WTC11 (cell line): ENCODE results near the gene FOXD3. TPM values are rescaled to one million over a fixed set of nuclear protein-coding genes. Genes with fewer than 3 reads are reported as not detected.

ENCODE experiments used
- ATF1 ChIP-seq: sonication (generic); formaldehyde crosslinking; IDR thresholded peaks from 2 replicates; pipeline ENCODE4 v1.8.1; 2023; ENCODE audit warnings: mild to moderate bottlenecking, moderate library complexity, missing genetic modification reagents
- ELF4 ChIP-seq: sonication (generic); formaldehyde crosslinking; IDR thresholded peaks from 2 replicates; pipeline ENCODE4 v1.8.1; 2022; ENCODE audit warnings: low read depth, mild to moderate bottlenecking, moderate library complexity, missing genetic modification reagents
- EMX1 ChIP-seq: fragments of 250-450 bp; sonication (Bioruptor Pico); IDR thresholded peaks from 2 replicates; pipeline ENCODE4 v1.8.0; 2021; ENCODE audit warnings: mild to moderate bottlenecking
- ESRRA ChIP-seq: sonication (generic); formaldehyde crosslinking; IDR thresholded peaks from 2 replicates; pipeline ENCODE4 v1.8.1; 2022; ENCODE audit warnings: mild to moderate bottlenecking, missing genetic modification reagents, borderline replicate concordance
- FOXJ3 ChIP-seq: sonication (generic); formaldehyde crosslinking; IDR thresholded peaks from 2 replicates; pipeline ENCODE4 v1.9.0; 2021; ENCODE audit warnings: missing genetic modification reagents, mild to moderate bottlenecking, borderline replicate concordance
- HMGA2 ChIP-seq: fragments of 250-450 bp; sonication (Bioruptor Pico); IDR thresholded peaks from 2 replicates; pipeline ENCODE4 v1.4.0; 2021; ENCODE audit warnings: mild to moderate bottlenecking, moderate library complexity
- NFE2L1 ChIP-seq: sonication (generic); formaldehyde crosslinking; IDR thresholded peaks from 2 replicates; pipeline ENCODE4 v1.8.1; 2023; ENCODE audit warnings: missing genetic modification reagents
- NFYB ChIP-seq: sonication (generic); formaldehyde crosslinking; conservative IDR thresholded peaks from 2 replicates; pipeline ENCODE4 v1.8.0; 2022; ENCODE audit warnings: low read depth, missing genetic modification reagents
- SMAD4 ChIP-seq: sonication (generic); formaldehyde crosslinking; IDR thresholded peaks from 2 replicates; pipeline ENCODE4 v1.8.0; 2022; ENCODE audit warnings: mild to moderate bottlenecking, missing genetic modification reagents
- SP1 ChIP-seq: sonication (generic); formaldehyde crosslinking; conservative IDR thresholded peaks from 2 replicates; pipeline ENCODE4 v1.8.1; 2022; ENCODE audit warnings: missing genetic modification reagents
- TP53 ChIP-seq: sonication (generic); formaldehyde crosslinking; IDR thresholded peaks from 2 replicates; pipeline ENCODE4 v1.8.1; 2023; ENCODE audit warnings: mild to moderate bottlenecking, missing genetic modification reagents
- ZBTB21 ChIP-seq: sonication (generic); formaldehyde crosslinking; IDR thresholded peaks from 2 replicates; pipeline ENCODE4 v1.8.1; 2023; ENCODE audit warnings: mild to moderate bottlenecking, missing genetic modification reagents, borderline replicate concordance
- ZNF138 ChIP-seq: sonication (generic); formaldehyde crosslinking; conservative IDR thresholded peaks from 2 replicates; pipeline ENCODE4 v1.8.1; 2022; ENCODE audit warnings: mild to moderate bottlenecking, moderate library complexity, missing genetic modification reagents
- ZNF263 ChIP-seq: sonication (generic); formaldehyde crosslinking; IDR thresholded peaks from 2 replicates; pipeline ENCODE4 v1.8.1; 2022; ENCODE audit warnings: low read depth, mild to moderate bottlenecking, moderate library complexity, missing genetic modification reagents
- ZNF396 ChIP-seq: fragments of 250-450 bp; sonication (Bioruptor Pico); IDR thresholded peaks from 2 replicates; pipeline ENCODE4 v1.8.0; 2021; ENCODE audit warnings: mild to moderate bottlenecking, moderate library complexity, borderline replicate concordance
- ZNF423 ChIP-seq: fragments of 250-450 bp; sonication (Bioruptor Pico); IDR thresholded peaks from 2 replicates; pipeline ENCODE4 v2.1.2; 2022; ENCODE audit warnings: mild to moderate bottlenecking, moderate library complexity
- ZNF671 ChIP-seq: fragments of 250-450 bp; sonication (Bioruptor Pico); IDR thresholded peaks from 2 replicates; pipeline ENCODE4 v1.8.0; 2021; ENCODE audit warnings: mild to moderate bottlenecking
- total RNA-seq: library from RNA; stranded (reverse); gene quantifications from 3 replicates; pipeline ENCODE4 v1.2.3, GENCODE V29; 2021
- TF ChIP-seq, protein P1 (sequence below): fragments of 250-450 bp; sonication (Bioruptor Pico); IDR thresholded peaks from 2 replicates; pipeline ENCODE4 v1.9.0; 2021; ENCODE audit warnings: mild to moderate bottlenecking, borderline replicate concordance
- TF ChIP-seq, protein P2 (sequence below): sonication (generic); formaldehyde crosslinking; IDR thresholded peaks from 2 replicates; pipeline ENCODE4 v1.8.1; 2022; ENCODE audit warnings: low read depth, mild to moderate bottlenecking, moderate library complexity, missing genetic modification reagents, borderline replicate concordance
- TF ChIP-seq, protein P3 (sequence below): sonication (generic); formaldehyde crosslinking; IDR thresholded peaks from 2 replicates; pipeline ENCODE4 v1.8.1; 2022; ENCODE audit warnings: mild to moderate bottlenecking, missing genetic modification reagents, moderate library complexity, borderline replicate concordance
- TF ChIP-seq, protein P4 (sequence below): sonication (generic); formaldehyde crosslinking; IDR thresholded peaks from 2 replicates; pipeline ENCODE4 v1.8.0; 2022; ENCODE audit warnings: missing genetic modification reagents
- TF ChIP-seq, protein P5 (sequence below): sonication (generic); formaldehyde crosslinking; IDR thresholded peaks from 2 replicates; pipeline ENCODE4 v1.8.1; 2023; ENCODE audit warnings: mild to moderate bottlenecking, moderate library complexity, missing genetic modification reagents
- TF ChIP-seq, protein P6 (sequence below): sonication (generic); formaldehyde crosslinking; IDR thresholded peaks from 2 replicates; pipeline ENCODE4 v1.8.0; 2022; ENCODE audit warnings: mild to moderate bottlenecking, missing genetic modification reagents

FOXD3 gene
- total RNA-seq, 1 experiment from 2014 or later = 27.5 TPM

DNA sequence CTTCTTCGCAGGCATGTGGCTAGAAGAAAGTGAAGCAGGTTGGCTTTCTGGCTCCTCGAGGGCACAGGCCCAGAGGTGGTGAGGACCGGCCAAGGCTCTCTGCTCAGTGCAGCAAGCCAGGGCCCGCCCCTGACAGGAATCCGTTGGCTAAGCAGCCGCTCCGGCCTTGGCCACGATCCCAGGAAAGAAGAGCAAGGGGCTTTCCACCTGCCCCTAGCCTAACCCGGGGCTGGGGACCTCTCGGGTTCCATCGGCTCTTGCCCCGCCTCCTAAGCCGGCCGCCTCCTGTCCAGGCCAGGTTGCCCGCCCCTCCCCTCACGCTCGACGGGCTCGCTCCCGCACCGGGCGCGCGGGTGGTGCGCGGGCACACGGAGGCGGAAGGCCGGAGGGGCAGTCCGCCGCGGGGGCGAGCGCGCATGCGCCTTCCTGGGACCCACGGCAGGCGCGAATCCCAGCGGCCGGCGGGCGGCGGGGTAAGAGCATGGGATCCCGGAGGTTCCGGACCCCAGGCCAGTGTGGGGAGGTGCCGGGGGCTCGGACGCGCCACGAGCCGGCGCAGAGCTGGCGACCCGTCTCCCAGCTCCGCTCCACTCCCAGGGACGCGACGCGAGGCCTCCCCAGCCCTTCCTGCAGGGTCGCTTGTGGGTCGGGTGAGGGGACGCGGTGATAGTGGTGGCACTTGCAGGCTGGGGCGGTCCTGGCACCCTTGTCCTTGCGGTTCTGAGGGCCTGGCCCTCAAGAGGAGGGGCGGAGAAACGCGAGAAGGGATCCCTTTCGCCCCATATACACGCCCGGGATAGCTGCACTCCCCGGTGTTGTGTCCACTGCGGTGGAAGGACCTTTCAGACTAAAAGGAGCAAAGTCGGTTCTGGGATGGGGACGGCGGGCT lies 45.1 kb downstream of the FOXD3 start, which contains the start of gene ALG6 (continued):
- TF ChIP-seq, protein P1, sequence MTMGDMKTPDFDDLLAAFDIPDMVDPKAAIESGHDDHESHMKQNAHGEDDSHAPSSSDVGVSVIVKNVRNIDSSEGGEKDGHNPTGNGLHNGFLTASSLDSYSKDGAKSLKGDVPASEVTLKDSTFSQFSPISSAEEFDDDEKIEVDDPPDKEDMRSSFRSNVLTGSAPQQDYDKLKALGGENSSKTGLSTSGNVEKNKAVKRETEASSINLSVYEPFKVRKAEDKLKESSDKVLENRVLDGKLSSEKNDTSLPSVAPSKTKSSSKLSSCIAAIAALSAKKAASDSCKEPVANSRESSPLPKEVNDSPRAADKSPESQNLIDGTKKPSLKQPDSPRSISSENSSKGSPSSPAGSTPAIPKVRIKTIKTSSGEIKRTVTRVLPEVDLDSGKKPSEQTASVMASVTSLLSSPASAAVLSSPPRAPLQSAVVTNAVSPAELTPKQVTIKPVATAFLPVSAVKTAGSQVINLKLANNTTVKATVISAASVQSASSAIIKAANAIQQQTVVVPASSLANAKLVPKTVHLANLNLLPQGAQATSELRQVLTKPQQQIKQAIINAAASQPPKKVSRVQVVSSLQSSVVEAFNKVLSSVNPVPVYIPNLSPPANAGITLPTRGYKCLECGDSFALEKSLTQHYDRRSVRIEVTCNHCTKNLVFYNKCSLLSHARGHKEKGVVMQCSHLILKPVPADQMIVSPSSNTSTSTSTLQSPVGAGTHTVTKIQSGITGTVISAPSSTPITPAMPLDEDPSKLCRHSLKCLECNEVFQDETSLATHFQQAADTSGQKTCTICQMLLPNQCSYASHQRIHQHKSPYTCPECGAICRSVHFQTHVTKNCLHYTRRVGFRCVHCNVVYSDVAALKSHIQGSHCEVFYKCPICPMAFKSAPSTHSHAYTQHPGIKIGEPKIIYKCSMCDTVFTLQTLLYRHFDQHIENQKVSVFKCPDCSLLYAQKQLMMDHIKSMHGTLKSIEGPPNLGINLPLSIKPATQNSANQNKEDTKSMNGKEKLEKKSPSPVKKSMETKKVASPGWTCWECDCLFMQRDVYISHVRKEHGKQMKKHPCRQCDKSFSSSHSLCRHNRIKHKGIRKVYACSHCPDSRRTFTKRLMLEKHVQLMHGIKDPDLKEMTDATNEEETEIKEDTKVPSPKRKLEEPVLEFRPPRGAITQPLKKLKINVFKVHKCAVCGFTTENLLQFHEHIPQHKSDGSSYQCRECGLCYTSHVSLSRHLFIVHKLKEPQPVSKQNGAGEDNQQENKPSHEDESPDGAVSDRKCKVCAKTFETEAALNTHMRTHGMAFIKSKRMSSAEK = 0 out of 2 replicates have a peak, but pooled peaks have one; percentile 59
- TF ChIP-seq ESRRA (CRISPR knock-in tag) = 0 out of 2 replicates have a peak, but pooled peaks have one; percentile 19
- TF ChIP-seq NFYB (CRISPR knock-in tag) = no peak
- TF ChIP-seq, protein P2, sequence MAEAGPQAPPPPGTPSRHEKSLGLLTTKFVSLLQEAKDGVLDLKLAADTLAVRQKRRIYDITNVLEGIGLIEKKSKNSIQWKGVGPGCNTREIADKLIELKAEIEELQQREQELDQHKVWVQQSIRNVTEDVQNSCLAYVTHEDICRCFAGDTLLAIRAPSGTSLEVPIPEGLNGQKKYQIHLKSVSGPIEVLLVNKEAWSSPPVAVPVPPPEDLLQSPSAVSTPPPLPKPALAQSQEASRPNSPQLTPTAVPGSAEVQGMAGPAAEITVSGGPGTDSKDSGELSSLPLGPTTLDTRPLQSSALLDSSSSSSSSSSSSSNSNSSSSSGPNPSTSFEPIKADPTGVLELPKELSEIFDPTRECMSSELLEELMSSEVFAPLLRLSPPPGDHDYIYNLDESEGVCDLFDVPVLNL = no peak
- TF ChIP-seq ZNF263 = 0 out of 2 replicates have a peak, but pooled peaks have one; percentile 33
- TF ChIP-seq HMGA2 (CRISPR knock-in tag) = no peak
- TF ChIP-seq TP53 (CRISPR knock-in tag) = peak; percentile 78
- no peak for TF ChIP-seq SMAD4 (CRISPR knock-in tag)
- no peak for TF ChIP-seq ZNF396 (CRISPR knock-in tag)
- TF ChIP-seq ZNF423 (CRISPR knock-in tag) = no peak
- TF ChIP-seq ATF1 = peak; percentile 84
- TF ChIP-seq ZNF138 (CRISPR knock-in tag) = 0 out of 2 replicates have a peak, but pooled peaks have one; percentile 53
- peak; percentile 57; the same call in 1 of the 2 replicates for TF ChIP-seq ZBTB21
- 0 out of 2 replicates have a peak, but pooled peaks have one; percentile 58 for TF ChIP-seq ELF4 (CRISPR knock-in tag)
- TF ChIP-seq, protein P3, sequence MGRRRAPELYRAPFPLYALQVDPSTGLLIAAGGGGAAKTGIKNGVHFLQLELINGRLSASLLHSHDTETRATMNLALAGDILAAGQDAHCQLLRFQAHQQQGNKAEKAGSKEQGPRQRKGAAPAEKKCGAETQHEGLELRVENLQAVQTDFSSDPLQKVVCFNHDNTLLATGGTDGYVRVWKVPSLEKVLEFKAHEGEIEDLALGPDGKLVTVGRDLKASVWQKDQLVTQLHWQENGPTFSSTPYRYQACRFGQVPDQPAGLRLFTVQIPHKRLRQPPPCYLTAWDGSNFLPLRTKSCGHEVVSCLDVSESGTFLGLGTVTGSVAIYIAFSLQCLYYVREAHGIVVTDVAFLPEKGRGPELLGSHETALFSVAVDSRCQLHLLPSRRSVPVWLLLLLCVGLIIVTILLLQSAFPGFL (CRISPR knock-in tag) = no peak
- TF ChIP-seq, protein P4, sequence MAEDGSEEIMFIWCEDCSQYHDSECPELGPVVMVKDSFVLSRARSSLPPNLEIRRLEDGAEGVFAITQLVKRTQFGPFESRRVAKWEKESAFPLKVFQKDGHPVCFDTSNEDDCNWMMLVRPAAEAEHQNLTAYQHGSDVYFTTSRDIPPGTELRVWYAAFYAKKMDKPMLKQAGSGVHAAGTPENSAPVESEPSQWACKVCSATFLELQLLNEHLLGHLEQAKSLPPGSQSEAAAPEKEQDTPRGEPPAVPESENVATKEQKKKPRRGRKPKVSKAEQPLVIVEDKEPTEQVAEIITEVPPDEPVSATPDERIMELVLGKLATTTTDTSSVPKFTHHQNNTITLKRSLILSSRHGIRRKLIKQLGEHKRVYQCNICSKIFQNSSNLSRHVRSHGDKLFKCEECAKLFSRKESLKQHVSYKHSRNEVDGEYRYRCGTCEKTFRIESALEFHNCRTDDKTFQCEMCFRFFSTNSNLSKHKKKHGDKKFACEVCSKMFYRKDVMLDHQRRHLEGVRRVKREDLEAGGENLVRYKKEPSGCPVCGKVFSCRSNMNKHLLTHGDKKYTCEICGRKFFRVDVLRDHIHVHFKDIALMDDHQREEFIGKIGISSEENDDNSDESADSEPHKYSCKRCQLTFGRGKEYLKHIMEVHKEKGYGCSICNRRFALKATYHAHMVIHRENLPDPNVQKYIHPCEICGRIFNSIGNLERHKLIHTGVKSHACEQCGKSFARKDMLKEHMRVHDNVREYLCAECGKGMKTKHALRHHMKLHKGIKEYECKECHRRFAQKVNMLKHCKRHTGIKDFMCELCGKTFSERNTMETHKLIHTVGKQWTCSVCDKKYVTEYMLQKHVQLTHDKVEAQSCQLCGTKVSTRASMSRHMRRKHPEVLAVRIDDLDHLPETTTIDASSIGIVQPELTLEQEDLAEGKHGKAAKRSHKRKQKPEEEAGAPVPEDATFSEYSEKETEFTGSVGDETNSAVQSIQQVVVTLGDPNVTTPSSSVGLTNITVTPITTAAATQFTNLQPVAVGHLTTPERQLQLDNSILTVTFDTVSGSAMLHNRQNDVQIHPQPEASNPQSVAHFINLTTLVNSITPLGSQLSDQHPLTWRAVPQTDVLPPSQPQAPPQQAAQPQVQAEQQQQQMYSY = no peak
- no peak for TF ChIP-seq ZNF671 (CRISPR knock-in tag)
- peak; percentile 68; the same call in 1 of the 2 replicates for TF ChIP-seq EMX1 (CRISPR knock-in tag)
- TF ChIP-seq SP1 (CRISPR knock-in tag) = peak; percentile 51; the same call in 1 of the 2 replicates
- TF ChIP-seq NFE2L1 (CRISPR knock-in tag) = peak; percentile 69; the same call in 1 of the 2 replicates
- TF ChIP-seq, protein P5, sequence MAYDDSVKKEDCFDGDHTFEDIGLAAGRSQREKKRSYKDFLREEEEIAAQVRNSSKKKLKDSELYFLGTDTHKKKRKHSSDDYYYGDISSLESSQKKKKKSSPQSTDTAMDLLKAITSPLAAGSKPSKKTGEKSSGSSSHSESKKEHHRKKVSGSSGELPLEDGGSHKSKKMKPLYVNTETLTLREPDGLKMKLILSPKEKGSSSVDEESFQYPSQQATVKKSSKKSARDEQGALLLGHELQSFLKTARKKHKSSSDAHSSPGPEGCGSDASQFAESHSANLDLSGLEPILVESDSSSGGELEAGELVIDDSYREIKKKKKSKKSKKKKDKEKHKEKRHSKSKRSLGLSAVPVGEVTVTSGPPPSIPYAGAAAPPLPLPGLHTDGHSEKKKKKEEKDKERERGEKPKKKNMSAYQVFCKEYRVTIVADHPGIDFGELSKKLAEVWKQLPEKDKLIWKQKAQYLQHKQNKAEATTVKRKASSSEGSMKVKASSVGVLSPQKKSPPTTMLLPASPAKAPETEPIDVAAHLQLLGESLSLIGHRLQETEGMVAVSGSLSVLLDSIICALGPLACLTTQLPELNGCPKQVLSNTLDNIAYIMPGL (CRISPR knock-in tag) = peak; percentile 98; the same call in 1 of the 2 replicates
- TF ChIP-seq FOXJ3 (CRISPR knock-in tag) = no peak
- TF ChIP-seq, protein P6, sequence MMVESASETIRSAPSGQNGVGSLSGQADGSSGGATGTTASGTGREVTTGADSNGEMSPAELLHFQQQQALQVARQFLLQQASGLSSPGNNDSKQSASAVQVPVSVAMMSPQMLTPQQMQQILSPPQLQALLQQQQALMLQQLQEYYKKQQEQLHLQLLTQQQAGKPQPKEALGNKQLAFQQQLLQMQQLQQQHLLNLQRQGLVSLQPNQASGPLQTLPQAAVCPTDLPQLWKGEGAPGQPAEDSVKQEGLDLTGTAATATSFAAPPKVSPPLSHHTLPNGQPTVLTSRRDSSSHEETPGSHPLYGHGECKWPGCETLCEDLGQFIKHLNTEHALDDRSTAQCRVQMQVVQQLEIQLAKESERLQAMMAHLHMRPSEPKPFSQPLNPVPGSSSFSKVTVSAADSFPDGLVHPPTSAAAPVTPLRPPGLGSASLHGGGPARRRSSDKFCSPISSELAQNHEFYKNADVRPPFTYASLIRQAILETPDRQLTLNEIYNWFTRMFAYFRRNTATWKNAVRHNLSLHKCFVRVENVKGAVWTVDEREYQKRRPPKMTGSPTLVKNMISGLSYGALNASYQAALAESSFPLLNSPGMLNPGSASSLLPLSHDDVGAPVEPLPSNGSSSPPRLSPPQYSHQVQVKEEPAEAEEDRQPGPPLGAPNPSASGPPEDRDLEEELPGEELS = no peak; the same call in 1 of the 2 replicates
